GM12892 (cell line): ENCODE results near the gene APOA4.

Experiments
- POLR2A ChIP-seq: IDR thresholded peaks from 2 replicates; pipeline ENCODE4 v1.6.1; 2011; ENCODE audit warnings: low read depth, low read length, control low read depth
- POLR2AphosphoS5 ChIP-seq: IDR thresholded peaks from 2 replicates; pipeline ENCODE4 v1.6.1; 2011; ENCODE audit warnings: low read depth, low read length, control low read depth

GRCh38 chr11:116791813-116792143, 31.3 kb downstream of the APOA4 start, which contains the start of gene APOA5:
- TF ChIP-seq POLR2A (no peak), POLR2AphosphoS5 (no peak)
